Astrocyte (in vitro differentiated cells and primary cell): ENCODE data around the gene HAVCR1. TPM values are rescaled to one million over a fixed set of nuclear protein-coding genes. Genes with fewer than 3 reads are reported as not detected.
A peak's percentile ranks its signal among the peaks of the same experiment; 100 is the strongest.
"Not testable (repeated sequence)": the region's sequence is repeated elsewhere in the genome, so short reads cannot be mapped to it uniquely, and the experiment has no call there.

Experiments
- DNase-seq: peaks from one replicate; pipeline ENCODE4 v3.0.0-alpha.2; 2010; ENCODE audit warnings: low read depth
- FAIRE-seq: peaks from 2 replicates; lab custom pipeline; 2011; peaks lifted over from hg19 to GRCh38; lab: Jason Lieb, UNC
- H2AFZ ChIP-seq: 2 replicates; pipeline ENCODE4 v1.6.0; 2012; ENCODE audit warnings: low read depth, low read length, inconsistent platforms
- H3K27ac ChIP-seq: 2 replicates; pipeline ENCODE4 v1.5.1; 2011; ENCODE audit warnings: low read depth, low read length, inconsistent platforms
- H3K27me3 ChIP-seq: 2 replicates; pipeline ENCODE4 v1.6.0; 2011; ENCODE audit warnings: low read length, inconsistent platforms; ENCODE audit not compliant: insufficient read depth
- H3K36me3 ChIP-seq: 2 replicates; pipeline ENCODE4 v1.5.1; 2011; ENCODE audit warnings: low read length, inconsistent platforms; ENCODE audit not compliant: insufficient read depth
- H3K4me1 ChIP-seq: 2 replicates; pipeline ENCODE4 v1.5.1; 2011; ENCODE audit warnings: low read length, inconsistent platforms; ENCODE audit not compliant: insufficient read depth
- H3K4me2 ChIP-seq: 2 replicates; pipeline ENCODE4 v1.6.0; 2012; ENCODE audit warnings: low read length, inconsistent platforms
- H3K4me3 ChIP-seq: 2 replicates; pipeline ENCODE4 v1.5.1; 2011; ENCODE audit warnings: low read depth, mild to moderate bottlenecking, low read length, inconsistent platforms; ENCODE audit not compliant: insufficient read depth
- H3K79me2 ChIP-seq: 2 replicates; pipeline ENCODE4 v1.6.0; 2012; ENCODE audit warnings: mild to moderate bottlenecking, low read length, inconsistent platforms; ENCODE audit not compliant: insufficient read depth
- H3K9ac ChIP-seq: 2 replicates; pipeline ENCODE4 v1.6.0; 2012; ENCODE audit warnings: mild to moderate bottlenecking, low read length, inconsistent platforms
- H3K9me3 ChIP-seq: 2 replicates; pipeline ENCODE4 v1.5.1; 2012; ENCODE audit warnings: low read depth, mild to moderate bottlenecking, low read length, inconsistent platforms; ENCODE audit not compliant: insufficient read depth
- H4K20me1 ChIP-seq: 2 replicates; pipeline ENCODE4 v1.6.0; 2012; ENCODE audit warnings: low read length, inconsistent platforms; ENCODE audit not compliant: insufficient read depth
- H3K27ac Mint-ChIP-seq: one replicate; pipeline ENCODE4 v1.8.0; 2021; ENCODE audit warnings: mild to moderate bottlenecking, mixed read lengths; ENCODE audit not compliant: unreplicated experiment
- H3K27me3 Mint-ChIP-seq: one replicate; pipeline ENCODE4 v1.8.0; 2021; ENCODE audit warnings: low read depth, mixed read lengths; ENCODE audit not compliant: unreplicated experiment
- H3K36me3 Mint-ChIP-seq: one replicate; pipeline ENCODE4 v1.8.0; 2021; ENCODE audit warnings: low read depth, mixed read lengths; ENCODE audit not compliant: unreplicated experiment
- H3K4me1 Mint-ChIP-seq: one replicate; pipeline ENCODE4 v1.8.0; 2021; ENCODE audit warnings: low read depth, mixed read lengths; ENCODE audit not compliant: unreplicated experiment
- H3K4me3 Mint-ChIP-seq: one replicate; pipeline ENCODE4 v1.8.0; 2021; ENCODE audit warnings: mild to moderate bottlenecking, moderate library complexity, mixed read lengths; ENCODE audit not compliant: unreplicated experiment
- H3K9me3 Mint-ChIP-seq: one replicate; pipeline ENCODE4 v1.8.0; 2021; ENCODE audit warnings: mild to moderate bottlenecking, mixed read lengths; ENCODE audit not compliant: unreplicated experiment
- EZH2 ChIP-seq: IDR thresholded peaks from 2 replicates; pipeline ENCODE4 v1.6.1; 2012; ENCODE audit warnings: mild to moderate bottlenecking, low read length, inconsistent platforms; ENCODE audit not compliant: insufficient read depth
- total RNA-seq: library from RNA; stranded (reverse); gene quantifications from 2 replicates; pipeline ENCODE4 v1.2.1, GENCODE V29; 2021
- TF ChIP-seq, protein P1 (sequence below): IDR thresholded peaks from 2 replicates; pipeline ENCODE4 v1.5.1; 2011; ENCODE audit warnings: low read depth, mild to moderate bottlenecking, inconsistent platforms, low read length, moderate library complexity; ENCODE audit not compliant: insufficient read depth

HAVCR1 gene
- total RNA-seq, 1 donor from 2014 or later = 2.0 TPM

DNA sequence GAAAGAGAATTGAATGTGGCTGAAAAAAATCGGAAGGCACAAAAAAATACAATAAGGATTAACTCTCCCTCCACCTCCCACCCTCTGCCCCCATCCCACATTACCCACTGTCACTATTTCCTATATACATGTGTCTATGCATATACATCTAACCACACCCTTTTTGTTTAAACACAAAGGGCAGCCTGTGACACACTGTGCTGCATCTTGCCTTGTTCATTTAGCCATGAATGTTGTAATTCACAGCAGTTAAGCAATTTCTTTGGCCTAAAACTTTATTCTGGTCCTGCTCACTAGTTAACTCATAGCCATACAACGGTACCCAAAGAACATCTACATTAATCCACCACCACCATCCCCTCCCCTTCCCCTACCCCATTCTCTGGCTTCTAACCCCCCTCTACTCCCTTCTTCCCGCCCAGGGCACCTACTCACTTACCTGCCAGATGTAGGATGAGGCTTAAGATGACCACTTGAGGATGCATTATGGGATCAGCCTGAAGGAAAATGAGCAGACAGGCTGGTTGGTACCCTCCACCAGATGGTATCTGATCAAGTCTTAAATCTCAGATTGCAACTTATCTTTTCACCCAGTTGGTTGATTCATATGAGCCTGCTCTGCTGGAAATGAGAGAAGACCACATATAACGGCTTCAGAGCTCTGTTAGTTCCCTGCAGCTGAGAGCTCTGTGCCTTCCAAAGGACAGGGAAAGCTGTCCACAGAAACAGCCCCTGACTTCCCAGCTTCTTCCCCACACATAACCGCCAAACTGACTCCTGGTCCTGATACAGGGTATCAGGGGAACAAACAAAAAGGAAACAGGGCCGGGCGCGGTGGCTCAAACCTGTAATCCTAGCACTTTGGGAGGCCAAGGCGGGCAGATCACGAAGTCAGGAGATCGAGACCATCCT lies 1.2 kb downstream of the HAVCR1 start:
- FAIRE-seq (no peak), DNase-seq (no peak)
- Mint-ChIP-seq H3K4me1 (peaks cover 6% of the 10 kb centered on the region), H3K27ac (no peak overlapping the region), H3K9me3 (no peaks in the 10 kb centered on the region), H3K27me3 (no peaks in the 10 kb centered on the region), H3K4me3 (no peak overlapping the region), H3K36me3 (no peaks in the 10 kb centered on the region)
- no peaks in the 10 kb centered on the region for H3K9me3 ChIP-seq
- no peaks in the 10 kb centered on the region for H4K20me1 ChIP-seq
- no peak overlapping the region for H2AFZ ChIP-seq
- H3K36me3 ChIP-seq = no peaks in the 10 kb centered on the region
- no peak for TF ChIP-seq EZH2
- TF ChIP-seq, protein P1, sequence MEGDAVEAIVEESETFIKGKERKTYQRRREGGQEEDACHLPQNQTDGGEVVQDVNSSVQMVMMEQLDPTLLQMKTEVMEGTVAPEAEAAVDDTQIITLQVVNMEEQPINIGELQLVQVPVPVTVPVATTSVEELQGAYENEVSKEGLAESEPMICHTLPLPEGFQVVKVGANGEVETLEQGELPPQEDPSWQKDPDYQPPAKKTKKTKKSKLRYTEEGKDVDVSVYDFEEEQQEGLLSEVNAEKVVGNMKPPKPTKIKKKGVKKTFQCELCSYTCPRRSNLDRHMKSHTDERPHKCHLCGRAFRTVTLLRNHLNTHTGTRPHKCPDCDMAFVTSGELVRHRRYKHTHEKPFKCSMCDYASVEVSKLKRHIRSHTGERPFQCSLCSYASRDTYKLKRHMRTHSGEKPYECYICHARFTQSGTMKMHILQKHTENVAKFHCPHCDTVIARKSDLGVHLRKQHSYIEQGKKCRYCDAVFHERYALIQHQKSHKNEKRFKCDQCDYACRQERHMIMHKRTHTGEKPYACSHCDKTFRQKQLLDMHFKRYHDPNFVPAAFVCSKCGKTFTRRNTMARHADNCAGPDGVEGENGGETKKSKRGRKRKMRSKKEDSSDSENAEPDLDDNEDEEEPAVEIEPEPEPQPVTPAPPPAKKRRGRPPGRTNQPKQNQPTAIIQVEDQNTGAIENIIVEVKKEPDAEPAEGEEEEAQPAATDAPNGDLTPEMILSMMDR = no peak
- H3K4me1 ChIP-seq = no peaks in the 10 kb centered on the region
- H3K27ac ChIP-seq = no peak overlapping the region
- H3K4me3 ChIP-seq = no peak overlapping the region
- H3K79me2 ChIP-seq = no peaks in the 10 kb centered on the region
- H3K4me2 ChIP-seq = no peak overlapping the region
- H3K27me3 ChIP-seq = no peaks in the 10 kb centered on the region
- no peak overlapping the region for H3K9ac ChIP-seq

DNA sequence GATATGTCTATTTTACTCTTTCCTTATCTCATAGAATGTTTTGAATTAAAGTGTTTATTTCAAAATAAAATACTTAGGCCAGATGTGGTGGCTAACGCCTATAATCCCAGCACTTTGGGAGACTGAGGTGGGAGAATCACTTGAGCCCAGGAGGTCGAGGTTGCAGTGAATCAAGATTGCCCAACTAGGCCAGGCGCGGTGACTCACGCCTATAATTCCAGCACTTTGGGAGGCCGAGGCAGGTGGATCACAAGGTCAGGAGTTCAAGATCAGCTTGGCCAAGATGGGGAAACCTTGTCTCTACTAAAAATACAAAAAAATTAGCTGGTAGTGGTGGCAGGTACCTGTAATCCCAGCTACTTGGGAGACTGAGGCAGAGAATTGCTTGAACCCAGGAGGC lies 2.1 kb downstream of the HAVCR1 start:
- not testable (repeated sequence) for DNase-seq, H2AFZ ChIP-seq, H3K27ac Mint-ChIP-seq, H3K9ac ChIP-seq, H3K27me3 Mint-ChIP-seq, H3K27ac ChIP-seq, H3K9me3 Mint-ChIP-seq, H3K36me3 ChIP-seq, H3K36me3 Mint-ChIP-seq, H3K27me3 ChIP-seq, H4K20me1 ChIP-seq, H3K4me2 ChIP-seq, H3K79me2 ChIP-seq, H3K4me1 Mint-ChIP-seq, H3K4me3 ChIP-seq, H3K4me1 ChIP-seq, H3K4me3 Mint-ChIP-seq, FAIRE-seq, H3K9me3 ChIP-seq

- H3K4me3 Mint-ChIP-seq = no peak overlapping the region
- H3K9me3 Mint-ChIP-seq = no peaks in the 10 kb centered on the region
- Histone ChIP-seq H3K79me2 (no peaks in the 10 kb centered on the region), H3K4me3 (no peak overlapping the region), H3K4me1 (no peaks in the 10 kb centered on the region), H2AFZ (no peak overlapping the region), H3K4me2 (no peak overlapping the region), H3K36me3 (no peaks in the 10 kb centered on the region), H3K27me3 (no peaks in the 10 kb centered on the region), H3K9me3 (no peaks in the 10 kb centered on the region), H4K20me1 (no peaks in the 10 kb centered on the region), H3K27ac (no peak overlapping the region), H3K9ac (no peak overlapping the region)
- no peaks in the 10 kb centered on the region for H3K27me3 Mint-ChIP-seq
- peaks cover 36% of the 10 kb centered on the region for H3K4me1 Mint-ChIP-seq
- DNase-seq = no peak
- TF ChIP-seq EZH2 = no peak
- TF ChIP-seq, protein P1 = no peak
- FAIRE-seq = no peak
- peak overlapping the region; percentile 93 for H3K27ac Mint-ChIP-seq
- H3K36me3 Mint-ChIP-seq = no peaks in the 10 kb centered on the region
Observed at GRCh38 chr5:157051604-157052245, 7.2 kb downstream of the HAVCR1 start.
